ENCODE data around the gene USP7. TPM values are rescaled to one million over a fixed set of nuclear protein-coding genes. Genes with fewer than 3 reads are reported as not detected.

Gene USP7
- polyA plus RNA-seq, 3 donors, result 2.4 to 31.7 (median 4.1) TPM

GRCh38 chr16:8882725-8883377, 80.9 kb downstream of the USP7 start:
- Histone ChIP-seq H3K4me3 (replicated peaks in 1 of 3; ENCODE audit: low read depth in 2 of 3, low read length in 3 of 3) (no peak overlapping the region), H4K20me1 (ENCODE audit: insufficient read depth, low read length) (peaks cover 25% of the 10 kb centered on the region), H3K9me3 (replicated peaks in 1 of 2; ENCODE audit: control insufficient read depth in 1 of 2, insufficient read depth in 1 of 2, low read length in 2 of 2) (no peaks in the 10 kb centered on the region), H3K36me3 (replicated peaks in 1 of 2; ENCODE audit: control insufficient read depth in 1 of 2, insufficient read depth in 2 of 2, low read length in 2 of 2) (peaks cover 0 to under 1% of the 10 kb centered on the region in 2 donors), H3K27ac (ENCODE audit: low read depth in 1 of 2, low read length in 2 of 2) (no peak overlapping the region), H3K27me3 (ENCODE audit: control insufficient read depth in 2 of 2, insufficient read depth in 2 of 2, low read length in 2 of 2) (peaks cover 0 to 14% of the 10 kb centered on the region in 2 donors), H3K9ac (ENCODE audit: insufficient read depth, low read length, poor library complexity, severe bottlenecking) (no peak overlapping the region), H3K4me2 (replicated peaks; ENCODE audit: extremely low read depth, low read length, poor library complexity, severe bottlenecking) (no peak overlapping the region), H3K79me2 (ENCODE audit: insufficient read depth, low read length) (no peaks in the 10 kb centered on the region), H2AFZ (ENCODE audit: insufficient read depth, low read depth, low read length, poor library complexity, severe bottlenecking) (no peak overlapping the region), H3K4me1 (ENCODE audit: control insufficient read depth in 1 of 2, insufficient read depth in 2 of 2, low read length in 2 of 2) (no peaks in the 10 kb centered on the region)
- H3K27ac Mint-ChIP-seq, result no peak overlapping the region
- peaks cover 21 to 29% (median 29%) of the 10 kb centered on the region in 3 donors for H3K27me3 Mint-ChIP-seq (ENCODE audit: low read depth in 3 of 3)
- WGBS (ENCODE audit: insufficient coverage), result 92% methylated on average over 11 of the region's 17 CpGs
- H3K36me3 Mint-ChIP-seq, result peaks cover 4 to 6% of the 10 kb centered on the region in 2 donors
- H3K4me3 Mint-ChIP-seq, result no peak overlapping the region
- no peak for TF ChIP-seq CTCF (IDR thresholded peaks at IDR 0.05)
- intact Hi-C loops (cut with micrococcal nuclease), result loop anchor here in 1 of 2 donors (10.0 kb wide), 1 partner anchor 248 kb away; no protein-coding TSS in a partner anchor
- DNase-seq, result no peak
- peaks cover 11% of the 10 kb centered on the region for H3K4me1 Mint-ChIP-seq
- H3K9me3 Mint-ChIP-seq, result no peaks in the 10 kb centered on the region

GRCh38 chr16:8882041-8882617, 81.6 kb downstream of the USP7 start, which contains the start of gene LITAFD:
Gene LITAFD (plus strand): TSS chr16:8882351. CDS start chr16:8884356, 2,005 bp downstream.
- Mint-ChIP-seq H3K27me3 (ENCODE audit: low read depth in 3 of 3) (peaks cover 19 to 28% (median 24%) of the 10 kb centered on the region in 3 donors), H3K4me3 (no peak within 1 kb of the TSS), H3K27ac (peak within 1 kb of the TSS in 2 of 7 donors; percentile 63 to 64), H3K36me3 (peaks cover under 1 to 2% of the 10 kb centered on the region in 2 donors), H3K9me3 (no peaks in the 10 kb centered on the region), H3K4me1 (peaks cover 14% of the 10 kb centered on the region)
- H2AFZ ChIP-seq (ENCODE audit: insufficient read depth, low read depth, low read length, poor library complexity, severe bottlenecking), result no peak within 1 kb of the TSS
- intact Hi-C loops (cut with micrococcal nuclease), result loop anchor here in 1 of 2 donors (10.0 kb wide), 1 partner anchor 247 kb away; no protein-coding TSS in a partner anchor
- DNase-seq, result no peak
- WGBS (ENCODE audit: insufficient coverage), result 83% methylated on average over 10 of the region's 10 CpGs
- no peak within 1 kb of the TSS for H3K9ac ChIP-seq (ENCODE audit: insufficient read depth, low read length, poor library complexity, severe bottlenecking)
- H4K20me1 ChIP-seq (ENCODE audit: insufficient read depth, low read length), result peaks cover 18% of the 10 kb centered on the region
- H3K27me3 ChIP-seq (ENCODE audit: control insufficient read depth in 2 of 2, insufficient read depth in 2 of 2, low read length in 2 of 2), result peaks cover 0 to 14% of the 10 kb centered on the region in 2 donors
- no peak within 1 kb of the TSS for H3K27ac ChIP-seq (ENCODE audit: low read depth in 1 of 2, low read length in 2 of 2)
- no peak within 1 kb of the TSS for H3K4me2 ChIP-seq (replicated peaks; ENCODE audit: extremely low read depth, low read length, poor library complexity, severe bottlenecking)
- no peaks in the 10 kb centered on the region for H3K79me2 ChIP-seq (ENCODE audit: insufficient read depth, low read length)
- no peaks in the 10 kb centered on the region for H3K36me3 ChIP-seq (replicated peaks in 1 of 2; ENCODE audit: control insufficient read depth in 1 of 2, insufficient read depth in 2 of 2, low read length in 2 of 2)
- H3K9me3 ChIP-seq (replicated peaks in 1 of 2; ENCODE audit: control insufficient read depth in 1 of 2, insufficient read depth in 1 of 2, low read length in 2 of 2), result no peaks in the 10 kb centered on the region
- H3K4me3 ChIP-seq (replicated peaks in 1 of 3; ENCODE audit: low read depth in 2 of 3, low read length in 3 of 3), result no peak within 1 kb of the TSS
- no peak for TF ChIP-seq CTCF (IDR thresholded peaks at IDR 0.05)
- no peaks in the 10 kb centered on the region for H3K4me1 ChIP-seq (ENCODE audit: control insufficient read depth in 1 of 2, insufficient read depth in 2 of 2, low read length in 2 of 2)
